ENCODE results near the gene PLA2G12B.

GRCh38 chr10:72895236-72895850, 59.3 kb downstream of the PLA2G12B start:
- TF ChIP-seq CTCF (conservative IDR thresholded peaks at IDR 0.05; ENCODE audit: low read length) (no peak), EZH2phosphoT487 (IDR thresholded peaks at IDR 0.05; ENCODE audit: borderline replicate concordance, low read depth, low read length) (no peak)
